ENCODE results near the gene TAF1C.
A peak's percentile ranks its signal among the peaks of the same experiment; 100 is the strongest.

Gene TAF1C

GRCh38 chr16:84198401-84198800 is 11.5 kb upstream of the TAF1C start:
- peaks cover 15% of the 10 kb centered on the region for H3K4me1 Mint-ChIP-seq
- no peaks in the 10 kb centered on the region for H3K9me3 Mint-ChIP-seq
- H3K4me3 Mint-ChIP-seq = no peak overlapping the region

DNA sequence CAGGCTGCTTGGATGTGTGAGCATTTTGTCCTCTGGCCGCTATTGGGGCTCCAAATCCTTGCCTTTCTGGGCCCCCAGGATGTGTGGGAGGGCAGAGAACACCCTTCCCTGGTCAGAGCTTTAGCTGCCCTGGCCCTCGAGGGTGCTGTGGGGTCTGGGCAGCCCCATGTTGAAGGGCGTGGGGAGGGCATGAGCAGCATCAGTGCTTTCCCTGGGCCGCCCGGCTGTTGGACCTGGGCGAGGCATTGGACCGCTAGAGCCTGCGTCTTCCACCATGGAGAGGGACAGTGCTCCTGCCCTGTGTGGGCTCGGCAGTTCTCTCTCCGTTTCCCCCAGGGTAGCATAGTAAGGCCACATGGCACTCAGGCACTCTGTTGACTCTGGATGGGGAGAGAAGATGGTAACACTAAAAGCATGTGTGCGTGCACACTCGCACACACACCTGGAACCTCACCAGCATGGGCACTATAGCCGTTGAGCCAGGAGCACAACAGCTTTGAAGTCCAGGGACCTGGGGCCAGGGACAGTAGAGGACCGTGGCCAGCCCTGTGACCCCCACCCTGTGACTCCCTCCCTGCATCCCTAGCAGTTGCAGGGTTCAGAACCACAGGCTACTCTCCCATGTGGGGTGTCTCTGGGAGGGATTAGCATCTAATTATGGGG is 10.7 kb upstream of the TAF1C start:
- Mint-ChIP-seq H3K4me3 (no peak overlapping the region), H3K4me1 (peaks cover 22% of the 10 kb centered on the region), H3K36me3 (no peaks in the 10 kb centered on the region), H3K27ac (no peak overlapping the region), H3K27me3 (peaks cover 8% of the 10 kb centered on the region), H3K9me3 (no peaks in the 10 kb centered on the region)
- CTCF ChIA-PET = interaction anchor here (1.5 kb wide), 1 partner anchor 11 kb away, joined by 3 read pairs; the partner anchor contains the start of gene TAF1C
- DNase-seq = no peak

More at GRCh38 chr16:84198401-84198800, 11.5 kb upstream of the TAF1C start:
- H3K27ac Mint-ChIP-seq = no peak overlapping the region
- CTCF ChIA-PET = interaction anchor here (1.5 kb wide), 1 partner anchor 11 kb away, joined by 3 read pairs; the partner anchor contains the start of gene TAF1C
- no peaks in the 10 kb centered on the region for H3K36me3 Mint-ChIP-seq
- no peak for DNase-seq
- H3K27me3 Mint-ChIP-seq = peaks cover 8% of the 10 kb centered on the region

- CTCF ChIA-PET = no interaction called here
- no peak for DNase-seq
- Mint-ChIP-seq H3K9me3 (no peaks in the 10 kb centered on the region), H3K27me3 (peaks cover 8% of the 10 kb centered on the region), H3K4me1 (peaks cover 22% of the 10 kb centered on the region), H3K27ac (no peak overlapping the region), H3K4me3 (no peak overlapping the region), H3K36me3 (no peaks in the 10 kb centered on the region)
These were observed 10.0 kb upstream of the TAF1C start for GRCh38 chr16:84196727-84197394.

DNA sequence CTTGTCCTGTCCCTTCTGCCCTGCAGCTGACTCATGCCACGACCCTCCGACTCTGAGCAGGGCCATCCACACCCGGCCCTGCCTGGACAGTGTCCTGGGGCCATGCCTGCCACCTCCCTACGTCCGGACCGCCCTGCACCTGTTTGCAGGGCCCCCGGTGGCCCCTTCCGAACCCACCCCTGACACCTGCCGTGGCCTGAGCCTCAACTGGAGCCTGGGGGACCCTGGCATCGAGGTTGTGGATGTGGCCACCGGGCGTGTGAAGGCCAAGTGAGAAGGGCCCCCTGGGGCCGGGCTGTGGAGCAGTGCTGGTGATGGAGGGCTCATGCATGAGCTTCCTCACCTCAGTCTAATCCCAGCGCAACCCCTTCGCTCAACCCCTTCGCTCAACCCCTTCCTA is 9.2 kb upstream of the TAF1C start:
- Mint-ChIP-seq H3K4me3 (no peak overlapping the region), H3K27ac (no peak overlapping the region), H3K9me3 (no peaks in the 10 kb centered on the region), H3K4me1 (peaks cover 22% of the 10 kb centered on the region), H3K36me3 (no peaks in the 10 kb centered on the region), H3K27me3 (peaks cover 8% of the 10 kb centered on the region)
- CTCF ChIA-PET = interaction anchor here (1.2 kb wide), 1 partner anchor 9 kb away, joined by 3 read pairs; the partner anchor contains the start of gene TAF1C
- DNase-seq = no peak

DNA sequence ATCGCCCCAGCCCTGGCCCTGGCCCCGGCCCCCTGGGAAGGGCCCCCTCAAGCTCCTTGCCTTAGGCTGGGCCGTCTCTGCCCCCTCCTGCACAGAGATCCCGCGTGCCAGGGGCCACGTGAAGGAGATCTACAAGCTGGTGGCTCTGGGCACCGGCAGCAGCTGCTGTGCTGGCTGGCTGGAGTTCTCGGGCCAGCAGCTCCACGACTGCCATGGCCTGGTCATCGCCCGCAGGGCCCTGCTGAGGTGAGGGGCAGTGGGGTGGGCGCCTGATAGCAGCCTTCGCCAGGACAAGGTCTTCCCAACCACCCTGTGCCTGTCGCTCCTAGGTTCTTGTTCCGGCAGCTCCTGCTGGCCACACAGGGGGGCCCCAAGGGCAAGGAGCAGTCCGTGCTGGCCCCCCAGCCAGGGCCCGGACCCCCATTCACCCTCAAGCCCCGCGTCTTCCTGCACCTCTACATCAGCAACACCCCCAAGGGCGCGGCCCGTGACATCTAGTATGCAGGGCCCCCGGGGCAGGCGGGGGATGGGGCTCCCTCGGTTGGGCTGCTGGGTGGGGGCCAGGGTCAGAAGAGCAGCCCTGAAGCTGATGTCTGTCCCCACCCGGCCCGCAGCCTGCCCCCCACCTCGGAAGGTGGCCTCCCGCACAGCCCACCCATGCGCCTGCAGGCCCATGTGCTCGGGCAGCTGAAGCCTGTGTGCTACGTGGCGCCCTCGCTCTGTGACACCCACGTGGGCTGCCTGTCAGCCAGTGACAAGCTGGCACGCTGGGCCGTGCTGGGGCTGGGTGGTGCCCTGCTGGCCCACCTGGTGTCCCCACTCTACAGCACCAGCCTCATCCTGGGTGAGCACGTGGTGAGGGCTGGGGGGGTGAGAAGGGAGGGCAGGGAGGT is 8.6 kb upstream of the TAF1C start:
- no peaks in the 10 kb centered on the region for H3K9me3 Mint-ChIP-seq
- CTCF ChIA-PET = interaction anchor here (1.2 kb wide), 1 partner anchor 9 kb away, joined by 3 read pairs; the partner anchor contains the start of gene TAF1C

DNA sequence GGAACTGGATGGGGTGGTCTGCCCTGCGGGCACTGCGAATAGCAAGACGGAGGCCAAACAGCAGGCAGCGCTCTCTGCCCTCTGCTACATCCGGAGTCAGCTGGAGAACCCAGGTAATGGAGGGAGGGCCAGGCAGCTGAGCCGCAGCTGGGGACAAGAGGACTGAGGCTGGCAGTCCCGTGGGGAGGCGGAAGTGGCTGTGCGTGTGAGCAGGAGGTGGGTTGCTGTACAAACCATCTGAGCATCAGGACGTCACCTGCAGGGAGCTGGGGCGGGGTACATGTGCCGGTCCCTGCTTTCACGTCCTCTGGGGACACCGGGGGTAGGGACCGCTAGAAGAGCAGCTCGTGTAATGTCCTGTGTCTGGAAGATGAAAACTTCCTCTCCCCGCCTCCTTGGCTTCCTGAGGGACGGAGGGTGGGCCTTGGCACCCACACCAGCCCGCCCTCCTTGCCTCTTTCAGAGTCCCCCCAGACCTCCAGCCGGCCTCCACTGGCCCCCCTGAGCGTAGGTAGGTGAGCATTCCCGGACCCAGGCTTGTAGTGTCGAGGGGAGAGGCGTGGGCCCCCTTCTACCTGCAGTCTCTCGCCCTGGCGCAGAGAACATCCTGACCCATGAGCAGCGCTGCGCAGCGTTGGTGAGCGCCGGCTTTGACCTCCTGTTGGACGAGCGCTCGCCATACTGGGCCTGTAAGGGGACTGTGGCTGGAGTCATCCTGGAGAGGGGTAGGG is 7.8 kb upstream of the TAF1C start:
- Mint-ChIP-seq H3K27ac (peak overlapping the region; percentile 85), H3K9me3 (no peaks in the 10 kb centered on the region), H3K4me1 (peaks cover 22% of the 10 kb centered on the region), H3K36me3 (no peaks in the 10 kb centered on the region), H3K27me3 (peaks cover 4% of the 10 kb centered on the region), H3K4me3 (peak overlapping the region; percentile 24)
- CTCF ChIA-PET = no interaction called here
- DNase-seq = peak; percentile 80

More for the DNA sequence above, 8.6 kb upstream of the TAF1C start:
- Mint-ChIP-seq H3K36me3 (no peaks in the 10 kb centered on the region), H3K4me1 (peaks cover 22% of the 10 kb centered on the region), H3K27me3 (peaks cover 4% of the 10 kb centered on the region), H3K27ac (no peak overlapping the region), H3K4me3 (no peak overlapping the region)
- no peak for DNase-seq

DNA sequence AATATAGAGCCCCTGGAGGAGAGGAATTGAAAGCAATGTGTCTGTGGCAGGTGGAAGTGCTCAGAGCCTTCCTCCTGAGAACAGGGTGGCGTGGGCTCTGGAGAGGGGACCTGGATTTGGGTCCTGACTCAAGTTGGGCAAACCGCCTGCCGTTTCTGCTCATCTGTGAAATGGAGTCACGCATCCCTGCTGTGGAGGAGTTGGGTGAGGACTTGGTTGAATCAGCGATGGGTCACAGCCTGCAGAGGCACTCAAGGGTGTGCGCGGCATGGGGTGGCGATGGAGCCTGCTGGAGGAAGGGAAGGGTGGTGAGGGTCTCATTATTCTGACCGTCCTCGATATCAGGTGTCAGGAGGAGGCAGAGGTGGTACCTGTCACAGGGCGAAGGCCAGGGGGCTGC is 7.2 kb upstream of the TAF1C start:
- CTCF ChIA-PET = no interaction called here
- H3K27me3 Mint-ChIP-seq = peaks cover 1% of the 10 kb centered on the region
- peak overlapping the region; percentile 85 for H3K27ac Mint-ChIP-seq
- H3K4me1 Mint-ChIP-seq = peaks cover 22% of the 10 kb centered on the region
- peak overlapping the region; percentile 24 for H3K4me3 Mint-ChIP-seq
- no peaks in the 10 kb centered on the region for H3K9me3 Mint-ChIP-seq
- no peaks in the 10 kb centered on the region for H3K36me3 Mint-ChIP-seq
- DNase-seq = no peak

GRCh38 chr16:84193480-84193879 is 6.6 kb upstream of the TAF1C start:
- Mint-ChIP-seq H3K9me3 (no peaks in the 10 kb centered on the region), H3K27me3 (no peaks in the 10 kb centered on the region), H3K4me3 (peak overlapping the region; percentile 24), H3K4me1 (peaks cover 22% of the 10 kb centered on the region), H3K36me3 (no peaks in the 10 kb centered on the region), H3K27ac (peak overlapping the region; percentile 85)
- CTCF ChIA-PET = no interaction called here
- DNase-seq = peak; percentile 43

GRCh38 chr16:84191466-84191865 is 4.6 kb upstream of the TAF1C start:
- H3K4me1 Mint-ChIP-seq = peaks cover 25% of the 10 kb centered on the region
- no peaks in the 10 kb centered on the region for H3K9me3 Mint-ChIP-seq
- H3K4me3 Mint-ChIP-seq = no peak overlapping the region
- DNase-seq = no peak
- H3K27me3 Mint-ChIP-seq = no peaks in the 10 kb centered on the region
- CTCF ChIA-PET = no interaction called here
- no peak overlapping the region for H3K27ac Mint-ChIP-seq
- peaks cover 4% of the 10 kb centered on the region for H3K36me3 Mint-ChIP-seq

- H3K4me3 Mint-ChIP-seq = no peak within 1 kb of the TSS
- peaks cover 4% of the 10 kb centered on the region for H3K36me3 Mint-ChIP-seq
- H3K27me3 Mint-ChIP-seq = no peaks in the 10 kb centered on the region
- CTCF ChIA-PET = no interaction called here
- no peak within 1 kb of the TSS for H3K27ac Mint-ChIP-seq
- H3K4me1 Mint-ChIP-seq = peaks cover 30% of the 10 kb centered on the region
- DNase-seq = no peak
- H3K9me3 Mint-ChIP-seq = no peaks in the 10 kb centered on the region
These were observed 4.0 kb upstream of the TAF1C start, which contains the start of gene ADAD2 for GRCh38 chr16:84190731-84191388. ADAD2 (plus strand) TSS chr16:84191157; CDS start chr16:84191231, 74 bp downstream.

DNA sequence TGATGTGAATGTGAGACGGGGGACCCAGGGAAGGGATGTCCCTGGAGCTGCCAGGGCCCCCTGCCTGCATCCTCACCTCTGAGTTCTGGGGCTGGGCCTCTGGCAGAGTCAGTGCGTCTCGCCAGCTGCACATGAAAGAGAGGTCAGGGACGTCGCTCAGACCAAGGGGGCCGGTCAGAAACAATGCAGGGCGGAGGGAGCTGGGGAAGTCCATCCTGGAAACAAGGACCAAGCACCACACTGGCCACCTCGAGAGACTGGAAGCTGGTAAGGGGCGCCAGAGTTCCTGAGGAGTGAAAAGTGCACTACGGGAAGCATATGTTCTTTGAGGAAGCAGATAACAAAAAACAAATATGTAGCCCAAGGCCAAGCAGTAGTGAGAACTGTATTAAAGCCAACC is 2.1 kb downstream of the TAF1C start:
- Mint-ChIP-seq H3K27me3 (no peaks in the 10 kb centered on the region), H3K36me3 (peaks cover 20% of the 10 kb centered on the region), H3K27ac (no peak overlapping the region), H3K4me1 (peaks cover 25% of the 10 kb centered on the region), H3K4me3 (peak overlapping the region; percentile 88), H3K9me3 (no peaks in the 10 kb centered on the region)
- no peak for DNase-seq
- CTCF ChIA-PET = interaction anchor here (4.7 kb wide), 1 partner anchor 8 kb away, joined by 40 read pairs; no protein-coding TSS in a partner anchor

DNA sequence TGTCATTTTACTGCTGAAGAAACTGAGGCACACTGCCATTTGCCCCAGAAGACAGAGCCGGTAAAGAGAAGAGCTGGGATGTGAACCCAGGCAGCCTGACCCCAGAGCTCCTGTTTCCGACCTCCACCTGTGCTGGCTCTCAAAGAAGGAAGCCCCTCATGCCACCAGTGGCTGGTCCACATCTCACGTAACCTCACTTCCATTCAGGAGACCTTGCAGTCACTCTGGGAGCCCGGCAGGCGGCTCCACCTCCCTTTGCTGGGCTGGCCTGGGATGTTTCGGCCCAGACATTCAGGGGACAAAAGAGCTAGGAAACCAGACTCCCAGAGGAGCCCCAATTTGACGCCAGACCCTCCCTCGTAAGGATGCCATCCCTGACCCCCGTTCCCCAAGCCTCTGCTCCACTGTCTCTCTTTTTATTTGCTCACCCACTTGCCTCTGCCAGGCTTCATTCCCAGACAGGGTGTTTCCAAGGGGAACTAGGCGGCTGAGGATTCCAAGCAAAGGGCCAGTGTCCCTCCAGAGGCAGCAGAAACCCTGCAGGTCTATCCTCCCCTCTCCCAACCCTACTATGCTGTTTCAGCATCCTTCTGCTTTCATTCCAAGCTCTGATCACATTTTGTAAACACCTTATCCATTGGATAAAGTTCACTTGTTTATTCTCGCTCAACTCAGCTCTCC is 2.8 kb downstream of the TAF1C start:
- no peak for DNase-seq
- Mint-ChIP-seq H3K4me1 (peaks cover 25% of the 10 kb centered on the region), H3K9me3 (no peaks in the 10 kb centered on the region), H3K4me3 (no peak overlapping the region), H3K27ac (no peak overlapping the region), H3K27me3 (no peaks in the 10 kb centered on the region), H3K36me3 (peaks cover 20% of the 10 kb centered on the region)
- CTCF ChIA-PET = interaction anchor here (4.7 kb wide), 1 partner anchor 8 kb away, joined by 40 read pairs; no protein-coding TSS in a partner anchor

GRCh38 chr16:84183572-84183875 is 3.3 kb downstream of the TAF1C start:
- no peak for DNase-seq
- Mint-ChIP-seq H3K36me3 (peaks cover 20% of the 10 kb centered on the region), H3K27me3 (no peaks in the 10 kb centered on the region), H3K4me3 (no peak overlapping the region), H3K4me1 (peaks cover 25% of the 10 kb centered on the region), H3K9me3 (no peaks in the 10 kb centered on the region), H3K27ac (no peak overlapping the region)
- CTCF ChIA-PET = interaction anchor here (4.7 kb wide), 1 partner anchor 7 kb away, joined by 40 read pairs; no protein-coding TSS in a partner anchor

Data from activated naive CD4-positive, alpha-beta T cell treated with anti-CD3 and anti-CD28 coated beads, Interleukin-2, amount 10 ng/mL, durations not matched to agents 7 days and 5 days (primary cell).